Measurements from ENCODE around the gene MRPL2. TPM values are rescaled to one million over a fixed set of nuclear protein-coding genes. Genes with fewer than 3 reads are reported as not detected.

MRPL2 gene
- total and polyA plus RNA-seq, 2 donors (not counting 1 experiment from before 2014, with no cell fraction given) = 45.6 to 52.8 TPM

DNA sequence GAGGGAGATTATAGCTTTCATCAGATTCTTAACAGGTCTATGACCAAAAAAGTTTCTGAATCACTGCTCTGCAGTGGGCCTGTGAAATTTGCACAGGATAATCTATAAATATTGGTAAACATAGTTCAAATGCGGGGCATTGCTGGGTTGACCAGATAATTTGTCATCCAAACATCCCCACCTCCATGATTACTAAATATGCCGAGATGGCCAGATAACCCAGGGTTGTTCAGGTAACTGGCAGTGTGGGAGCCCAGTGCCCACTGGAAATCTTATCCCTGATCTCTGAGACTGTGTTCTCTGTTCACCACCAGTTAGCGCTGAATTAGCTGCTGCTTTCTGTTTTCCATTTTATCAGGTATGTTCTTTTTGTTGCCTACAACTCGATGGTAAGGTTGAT lies 38.3 kb upstream of the MRPL2 start:
- H3K27me3 Mint-ChIP-seq = no peaks in the 10 kb centered on the region
- no peaks in the 10 kb centered on the region for H3K9me3 ChIP-seq (ENCODE audit: control extremely low read depth in 1 of 3, control insufficient read depth in 2 of 3, insufficient read depth in 1 of 3, low read length in 2 of 3)
- H3K27me3 ChIP-seq (replicated peaks in 1 of 4; ENCODE audit: control extremely low read depth in 1 of 4, control insufficient read depth in 3 of 4, insufficient read depth in 4 of 4, low read length in 3 of 4) = no peaks in the 10 kb centered on the region
- no peak for TF ChIP-seq CTCF (IDR thresholded peaks at IDR 0.05)
- no peaks in the 10 kb centered on the region for H3K9me3 Mint-ChIP-seq (ENCODE audit: insufficient read depth)
- intact Hi-C loops (cut with micrococcal nuclease) = no loop called here
- ChIA-PET POLR2A (interaction anchor here (0.6 kb wide), 1 partner anchor 214 kb away, joined by 4 read pairs; no protein-coding TSS in a partner anchor), CTCF (no interaction called here)
- H3K4me1 ChIP-seq (ENCODE audit: control insufficient read depth in 2 of 2, insufficient read depth in 2 of 2, low read length in 2 of 2) = no peaks in the 10 kb centered on the region
- peaks cover 5% of the 10 kb centered on the region for H3K4me1 Mint-ChIP-seq
- H2AFZ ChIP-seq (ENCODE audit: insufficient read depth, low read depth, low read length, poor library complexity, severe bottlenecking) = no peak overlapping the region
- 96% methylated on average over 3 of the region's 4 CpGs for WGBS (ENCODE audit: insufficient coverage)
- no peak overlapping the region for H3K27ac ChIP-seq (ENCODE audit: low read length in 2 of 2)
- no peak overlapping the region for H3K4me3 ChIP-seq (ENCODE audit: control extremely low read depth in 1 of 5, extremely low read depth in 1 of 5, insufficient read depth in 1 of 5, low read depth in 2 of 5, low read length in 4 of 5)
- no peaks in the 10 kb centered on the region for H3K36me3 ChIP-seq (replicated peaks in 1 of 2; ENCODE audit: control extremely low read depth in 1 of 2, control insufficient read depth in 1 of 2, extremely low read depth in 1 of 2, insufficient read depth in 2 of 2, low read length in 1 of 2)
- H3K4me3 Mint-ChIP-seq = no peak overlapping the region
- H3K79me2 ChIP-seq (ENCODE audit: control insufficient read depth, insufficient read depth, low read length) = no peaks in the 10 kb centered on the region
- H3K4me2 ChIP-seq (replicated peaks; ENCODE audit: low read depth, low read length, poor library complexity, severe bottlenecking) = no peak overlapping the region
- no peaks in the 10 kb centered on the region for H4K20me1 ChIP-seq (ENCODE audit: control insufficient read depth, insufficient read depth, low read length, poor library complexity, severe bottlenecking)
- no peak overlapping the region for H3K9ac ChIP-seq (ENCODE audit: low read length)
- ATAC-seq (ENCODE audit: low read depth) (no peak), DNase-seq (no peak)
- H3K27ac Mint-ChIP-seq = no peak overlapping the region

DNA sequence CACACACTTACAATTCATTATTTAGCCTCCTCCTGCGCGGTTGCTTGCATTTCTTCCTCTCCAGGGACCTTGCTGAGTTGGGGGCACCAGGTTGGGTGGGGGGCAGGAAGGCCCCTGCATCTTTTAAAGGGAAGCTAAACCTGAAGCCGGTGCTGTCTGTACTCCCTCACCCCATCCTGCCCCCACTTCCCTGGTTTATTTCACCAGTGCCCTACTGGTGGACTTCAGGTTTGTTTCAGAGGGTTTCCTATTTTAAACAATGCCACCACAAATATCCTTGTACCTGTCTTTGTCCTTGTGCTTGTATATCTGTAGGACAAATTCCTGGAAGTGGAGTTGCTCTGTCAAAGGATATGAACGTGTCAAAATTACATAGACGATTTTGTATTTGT lies 37.9 kb upstream of the MRPL2 start:
- H3K27ac Mint-ChIP-seq = no peak overlapping the region
- Histone ChIP-seq H4K20me1 (ENCODE audit: control insufficient read depth, insufficient read depth, low read length, poor library complexity, severe bottlenecking) (no peaks in the 10 kb centered on the region), H3K27ac (ENCODE audit: low read length in 2 of 2) (no peak overlapping the region), H3K9me3 (ENCODE audit: control extremely low read depth in 1 of 3, control insufficient read depth in 2 of 3, insufficient read depth in 1 of 3, low read length in 2 of 3) (no peaks in the 10 kb centered on the region), H3K4me2 (replicated peaks; ENCODE audit: low read depth, low read length, poor library complexity, severe bottlenecking) (no peak overlapping the region), H2AFZ (ENCODE audit: insufficient read depth, low read depth, low read length, poor library complexity, severe bottlenecking) (no peak overlapping the region), H3K79me2 (ENCODE audit: control insufficient read depth, insufficient read depth, low read length) (no peaks in the 10 kb centered on the region), H3K27me3 (replicated peaks in 1 of 4; ENCODE audit: control extremely low read depth in 1 of 4, control insufficient read depth in 3 of 4, insufficient read depth in 4 of 4, low read length in 3 of 4) (no peaks in the 10 kb centered on the region), H3K36me3 (replicated peaks in 1 of 2; ENCODE audit: control extremely low read depth in 1 of 2, control insufficient read depth in 1 of 2, extremely low read depth in 1 of 2, insufficient read depth in 2 of 2, low read length in 1 of 2) (no peaks in the 10 kb centered on the region), H3K9ac (ENCODE audit: low read length) (no peak overlapping the region), H3K4me1 (ENCODE audit: control insufficient read depth in 2 of 2, insufficient read depth in 2 of 2, low read length in 2 of 2) (no peaks in the 10 kb centered on the region), H3K4me3 (ENCODE audit: control extremely low read depth in 1 of 5, extremely low read depth in 1 of 5, insufficient read depth in 1 of 5, low read depth in 2 of 5, low read length in 4 of 5) (no peak overlapping the region)
- WGBS (ENCODE audit: insufficient coverage) = no CpG with 5 or more reads among the region's 5 CpGs
- H3K9me3 Mint-ChIP-seq (ENCODE audit: insufficient read depth) = no peaks in the 10 kb centered on the region
- ChIA-PET POLR2A (interaction anchor here (0.6 kb wide), 1 partner anchor 215 kb away, joined by 4 read pairs; no protein-coding TSS in a partner anchor), CTCF (no interaction called here)
- intact Hi-C loops (cut with micrococcal nuclease) = no loop called here
- H3K4me3 Mint-ChIP-seq = no peak overlapping the region
- no peak for DNase-seq
- H3K27me3 Mint-ChIP-seq = no peaks in the 10 kb centered on the region
- TF ChIP-seq CTCF (IDR thresholded peaks at IDR 0.05) (no peak), EZH2 (IDR thresholded peaks at IDR 0.05; ENCODE audit: borderline replicate concordance, insufficient read depth, low read depth, low read length, poor library complexity, severe bottlenecking) (no peak)
- H3K4me1 Mint-ChIP-seq = peaks cover 5% of the 10 kb centered on the region
- no peak for ATAC-seq (ENCODE audit: low read depth)

Measured in B cell (primary cell).